Measurements from ENCODE around the gene DKC1. TPM values are rescaled to one million over a fixed set of nuclear protein-coding genes. Genes with fewer than 3 reads are reported as not detected.

DKC1 gene
- 68.1 and 109 TPM in 2 replicates for total RNA-seq

GRCh38 chrX:154762537-154763296 lies at the start of gene DKC1:
DKC1 (plus strand) TSS chrX:154762864; CDS start chrX:154762966, 102 bp downstream.

GRCh38 chrX:154750301-154751202 lies 12.1 kb upstream of the DKC1 start, which contains the start of gene GAB3:
GAB3 (minus strand) TSS chrX:154751077; CDS start chrX:154751025, 52 bp downstream.

GRCh38 chrX:154804957-154805695 lies 42.5 kb downstream of the DKC1 start, which contains the start of gene MPP1:
MPP1 (minus strand) TSS chrX:154805485; CDS start chrX:154805373, 112 bp downstream.

Small RNAs within 50 kb of the gene (small RNA-seq; reads per million reads assigned to genes)
- not detected for gene SNORA36A

Other genes starting within 250 kb of the DKC1 start
- gene FAM3A, start 246.6 kb upstream of the DKC1 start, total RNA-seq: 14.5 and 18.2 TPM in 2 replicates
- 92.0 and 104 TPM in 2 replicates for gene G6PD, start 216.0 kb upstream of the DKC1 start, total RNA-seq
- 20.2 and 21.4 TPM in 2 replicates for gene IKBKG, start 215.2 kb upstream of the DKC1 start, total RNA-seq
- gene CTAG1A, start 177.7 kb upstream of the DKC1 start, total RNA-seq: not detected in 2 replicates
- not detected in 2 replicates for gene CTAG1B, start 143.6 kb upstream of the DKC1 start, total RNA-seq
- gene CTAG2, start 109.3 kb upstream of the DKC1 start, total RNA-seq: not detected in 2 replicates
- gene GAB3, start 11.8 kb upstream of the DKC1 start, total RNA-seq: 4.1 and 4.7 TPM in 2 replicates
- 23.0 and 27.5 TPM in 2 replicates for gene MPP1, start 42.6 kb downstream of the DKC1 start, total RNA-seq
- not detected in 2 replicates for gene SMIM9, start 71.8 kb downstream of the DKC1 start, total RNA-seq
- 2.3 and 3.4 TPM in 2 replicates for gene F8A1, start 123.5 kb downstream of the DKC1 start, total RNA-seq